NCI-H1417 (cell line): ENCODE results near the gene CXCR4.
"Not testable (repeated sequence)": the region's sequence is repeated elsewhere in the genome, so short reads cannot be mapped to it uniquely, and the experiment has no call there.

Experiments
- DNase-seq, 3 experiments: peaks; one replicate each; lab custom pipeline; 2025; lab: John Stamatoyannopoulos, UW

The CXCR4 gene

DNA sequence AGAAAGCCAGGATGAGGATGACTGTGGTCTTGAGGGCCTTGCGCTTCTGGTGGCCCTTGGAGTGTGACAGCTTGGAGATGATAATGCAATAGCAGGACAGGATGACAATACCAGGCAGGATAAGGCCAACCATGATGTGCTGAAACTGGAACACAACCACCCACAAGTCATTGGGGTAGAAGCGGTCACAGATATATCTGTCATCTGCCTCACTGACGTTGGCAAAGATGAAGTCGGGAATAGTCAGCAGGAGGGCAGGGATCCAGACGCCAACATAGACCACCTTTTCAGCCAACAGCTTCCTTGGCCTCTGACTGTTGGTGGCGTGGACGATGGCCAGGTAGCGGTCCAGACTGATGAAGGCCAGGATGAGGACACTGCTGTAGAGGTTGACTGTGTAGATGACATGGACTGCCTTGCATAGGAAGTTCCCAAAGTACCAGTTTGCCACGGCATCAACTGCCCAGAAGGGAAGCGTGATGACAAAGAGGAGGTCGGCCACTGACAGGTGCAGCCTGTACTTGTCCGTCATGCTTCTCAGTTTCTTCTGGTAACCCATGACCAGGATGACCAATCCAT lies 2.7 kb downstream of the CXCR4 start:
- no peak for DNase-seq

DNA sequence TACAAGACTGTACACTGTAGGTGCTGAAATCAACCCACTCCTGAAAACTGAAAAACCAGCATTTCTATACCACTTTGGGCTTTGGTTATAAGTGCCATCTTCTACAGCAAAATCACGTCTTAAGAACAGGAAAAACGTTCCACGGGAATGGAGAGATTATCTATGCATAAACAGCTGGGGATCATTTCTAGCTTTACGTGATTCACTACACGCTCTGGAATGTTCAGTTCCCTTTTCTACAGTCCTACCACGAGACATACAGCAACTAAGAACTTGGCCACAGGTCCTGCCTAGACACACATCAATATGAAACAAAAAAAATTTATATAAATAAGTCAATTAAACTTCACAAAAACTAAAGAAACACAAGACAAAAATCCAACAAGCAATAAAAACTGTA lies 3.6 kb downstream of the CXCR4 start:
- DNase-seq: no peak

DNA sequence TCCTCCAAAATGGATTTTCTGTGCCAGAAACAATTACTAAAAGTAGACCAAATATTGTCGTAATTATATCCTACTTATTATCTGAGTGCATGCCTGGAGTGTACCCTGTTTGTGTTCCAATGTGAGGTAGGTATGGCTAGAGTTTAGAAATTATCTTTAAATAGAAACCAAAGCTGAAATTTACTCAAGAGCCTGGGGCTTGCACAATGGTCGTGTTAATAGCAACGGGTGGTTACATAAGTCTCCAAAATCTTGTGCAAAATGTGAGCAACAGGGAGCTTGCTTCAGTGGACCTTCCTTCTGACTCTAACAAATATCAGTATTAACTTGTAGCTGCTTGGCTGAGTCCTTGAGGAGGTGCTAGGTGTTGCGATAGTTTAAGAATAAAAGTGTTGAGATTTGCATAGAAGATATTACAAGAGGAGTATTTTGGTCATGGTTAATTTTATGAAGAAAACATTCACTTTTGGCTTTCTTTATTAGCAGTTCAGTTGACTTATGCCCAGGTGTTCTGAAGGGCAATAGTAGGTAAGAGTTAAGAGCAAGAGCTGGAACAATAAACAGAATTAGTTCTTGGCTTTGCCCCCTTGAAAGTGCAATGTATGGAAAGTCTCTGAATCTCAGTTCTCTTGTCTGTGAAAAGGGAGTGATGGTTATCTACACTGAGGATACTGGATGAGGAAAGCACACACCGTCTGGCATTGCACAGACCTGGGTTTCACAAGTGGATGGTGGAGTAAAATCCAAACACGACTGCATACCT lies 4.6 kb downstream of the CXCR4 start:
- DNase-seq: no peak

DNA sequence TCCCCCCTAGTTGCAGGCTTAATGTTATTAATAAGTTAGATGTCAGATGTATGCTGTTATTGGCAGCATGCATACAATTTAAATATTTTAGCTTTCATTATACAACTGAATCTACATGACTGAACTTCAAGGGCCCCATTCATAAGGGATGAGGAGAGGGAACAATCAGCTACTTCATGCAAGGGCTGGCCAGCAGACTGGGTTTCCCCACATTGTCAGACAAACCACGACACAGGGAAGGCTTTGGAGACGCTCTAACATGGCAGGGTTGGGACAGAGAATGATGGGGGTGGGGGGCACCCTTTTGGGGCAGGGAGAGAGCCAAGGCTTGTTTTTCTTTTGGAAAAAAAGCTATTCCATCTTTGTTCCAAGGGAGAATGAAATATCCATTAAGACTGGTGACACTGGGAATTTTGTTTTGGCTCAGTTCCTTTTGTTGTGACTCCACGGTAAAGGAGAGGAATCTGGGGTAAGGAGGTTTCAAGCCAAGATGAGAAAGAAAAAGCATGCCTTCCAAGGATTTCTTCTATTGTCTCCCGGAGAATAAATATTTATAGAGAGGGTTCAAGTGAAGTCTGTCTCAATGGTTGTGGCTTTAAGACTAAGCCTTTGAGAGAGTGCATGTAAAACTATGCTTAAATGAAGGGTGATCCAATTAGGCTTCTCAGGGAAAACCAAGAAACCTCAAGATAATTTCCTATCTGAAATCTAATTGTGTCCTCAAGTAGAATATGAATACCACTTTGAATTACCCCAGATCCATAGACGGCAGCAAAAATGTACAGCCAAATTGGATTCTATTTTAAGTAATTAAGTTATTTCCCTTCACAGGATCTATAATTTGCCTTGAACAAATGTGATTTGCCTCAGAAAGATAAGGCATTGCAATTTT lies 5.4 kb downstream of the CXCR4 start:
- DNase-seq: no peak

DNA sequence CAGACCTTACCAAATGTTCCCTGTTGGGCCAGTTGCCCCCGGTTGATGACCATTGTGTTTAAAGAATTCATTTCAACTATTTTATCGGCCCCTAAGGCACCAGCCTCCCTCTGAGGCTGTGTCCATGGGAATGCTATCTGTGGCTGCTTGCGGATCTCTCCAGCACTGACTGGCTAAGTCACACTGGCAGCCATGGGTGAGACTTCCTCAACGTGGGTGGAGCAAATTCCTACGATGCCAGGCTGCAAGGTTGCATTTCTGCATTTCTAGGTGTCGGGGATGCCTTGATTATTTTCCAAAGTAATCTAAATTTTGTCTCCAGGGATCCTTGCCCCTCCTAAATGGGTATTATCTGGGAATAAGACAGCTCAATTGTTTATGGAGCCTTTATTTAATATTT lies 6.2 kb downstream of the CXCR4 start:
- no peak for DNase-seq

DNA sequence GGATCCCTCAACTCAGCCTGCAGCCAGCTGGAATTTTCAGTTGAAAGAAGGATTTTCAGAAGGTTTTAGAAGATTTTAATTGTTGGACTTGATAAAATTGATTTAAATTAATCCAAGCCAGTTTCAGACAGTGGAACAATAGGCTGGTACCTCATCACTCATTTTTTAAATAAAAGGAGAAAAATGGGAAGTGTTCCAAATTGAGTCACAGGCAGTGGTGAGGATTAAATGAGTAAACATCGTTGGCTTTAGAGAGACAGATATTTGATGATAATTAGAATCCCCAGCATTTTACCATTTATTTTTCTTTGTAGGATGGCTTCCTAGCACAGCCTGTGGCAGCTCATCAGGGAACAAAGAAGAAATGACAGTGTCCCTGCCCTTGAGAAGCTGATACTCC lies 7.4 kb downstream of the CXCR4 start:
- DNase-seq: peak in 1 of 3 experiments; percentile 51

DNA sequence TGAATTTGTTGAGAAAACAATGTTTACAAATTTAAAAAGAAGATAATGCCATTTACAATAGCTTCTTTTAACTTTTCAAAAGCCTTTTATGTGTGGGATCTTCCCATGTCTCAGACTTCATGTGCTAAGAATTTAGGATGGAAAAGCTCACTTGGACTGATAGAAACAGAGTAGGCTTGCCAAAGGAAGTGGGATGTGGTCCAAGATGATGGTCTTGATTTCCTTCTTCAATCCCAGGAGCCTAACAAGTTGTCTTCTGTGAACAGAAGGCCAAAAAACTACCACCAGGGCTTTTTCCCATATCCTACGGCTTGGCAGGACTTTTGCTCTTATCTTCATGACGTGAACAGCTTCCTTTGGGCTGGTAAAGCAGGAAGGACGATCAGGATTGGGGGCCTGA lies 9.5 kb downstream of the CXCR4 start:
- no peak for DNase-seq

DNA sequence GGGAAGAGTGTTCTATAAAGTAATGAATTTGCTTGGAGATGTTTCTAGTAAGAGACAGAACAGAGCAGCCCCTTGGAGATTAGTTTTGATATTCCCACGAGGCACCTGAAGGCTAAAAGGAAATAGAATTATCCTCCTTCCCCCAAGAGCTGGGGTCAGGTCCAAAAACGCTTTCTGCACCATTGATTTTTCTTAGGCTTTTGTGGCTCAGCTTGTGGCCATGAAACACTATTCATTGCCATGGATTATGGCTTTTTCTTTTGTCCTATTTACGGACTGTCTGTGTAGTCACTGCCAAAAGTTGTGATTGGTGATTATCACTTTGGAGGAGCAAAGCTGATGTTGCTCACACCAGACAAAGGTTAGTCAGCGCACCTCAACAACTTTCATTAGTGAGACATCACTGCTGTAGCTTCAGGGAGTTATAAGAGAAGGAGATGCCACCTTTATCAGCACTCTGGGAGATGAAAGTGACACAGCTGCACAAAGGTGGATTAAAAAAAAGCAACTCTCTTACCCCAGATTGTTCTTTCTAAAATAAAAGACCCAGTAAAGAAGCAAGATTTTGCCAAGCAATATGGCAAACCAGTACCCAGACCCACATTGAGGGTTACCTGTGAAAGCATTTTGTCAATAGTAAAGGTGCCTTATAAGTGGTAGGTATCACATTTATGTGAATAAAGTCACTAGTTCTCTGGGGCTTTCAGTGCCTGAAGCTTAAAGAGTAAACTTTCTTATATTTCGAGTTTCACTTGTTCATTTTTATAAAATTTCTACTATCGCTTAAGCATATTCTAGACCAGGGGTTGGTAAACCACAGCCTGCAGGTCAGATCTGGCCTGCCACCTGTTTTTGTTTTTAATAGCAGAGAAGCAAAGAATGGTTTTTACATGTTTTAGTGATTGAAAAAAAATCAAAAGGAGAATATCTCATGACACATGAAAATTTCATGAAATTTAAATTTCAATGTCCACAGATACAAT lies 10.6 kb downstream of the CXCR4 start:
- no peak for DNase-seq

DNA sequence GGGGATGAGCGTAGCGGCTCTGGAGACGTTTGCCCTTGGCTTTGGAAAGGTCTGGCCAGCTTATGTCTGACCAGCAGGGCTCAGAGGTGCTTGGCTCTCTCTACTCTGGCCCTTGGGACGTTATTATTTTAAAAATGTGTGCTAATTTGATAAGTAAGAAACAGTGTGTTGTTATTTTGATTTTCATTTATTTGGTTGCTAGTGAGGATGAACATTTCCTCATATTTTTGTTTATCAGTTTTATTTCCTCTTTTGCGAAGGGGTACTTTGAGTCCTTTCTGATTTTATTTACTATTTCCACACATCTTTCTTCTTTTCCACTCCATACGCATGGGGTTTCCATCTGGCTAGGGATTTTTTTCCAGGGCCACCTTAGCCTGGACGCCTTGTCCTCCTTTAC lies 11.4 kb downstream of the CXCR4 start:
- DNase-seq: no peak

DNA sequence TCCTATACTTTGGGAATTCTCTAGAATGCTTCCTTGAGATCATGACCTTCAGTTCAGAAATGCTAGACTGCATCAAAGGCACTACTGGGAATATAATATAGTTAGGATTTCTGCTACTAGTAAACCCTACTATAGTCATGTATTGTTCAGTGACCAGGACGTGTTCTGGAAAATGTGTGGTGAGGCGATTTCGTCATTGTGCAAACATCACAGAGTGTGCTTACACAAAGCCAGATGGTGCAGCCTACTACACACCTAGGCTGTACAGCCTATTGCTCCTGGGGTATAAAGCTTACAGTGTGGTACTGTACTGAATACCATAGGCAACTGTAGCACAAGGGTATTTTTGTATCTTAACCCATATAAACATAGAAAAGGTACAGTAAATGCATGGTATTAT lies 13.0 kb downstream of the CXCR4 start:
- DNase-seq: peak in 1 of 3 experiments; percentile 21

DNA sequence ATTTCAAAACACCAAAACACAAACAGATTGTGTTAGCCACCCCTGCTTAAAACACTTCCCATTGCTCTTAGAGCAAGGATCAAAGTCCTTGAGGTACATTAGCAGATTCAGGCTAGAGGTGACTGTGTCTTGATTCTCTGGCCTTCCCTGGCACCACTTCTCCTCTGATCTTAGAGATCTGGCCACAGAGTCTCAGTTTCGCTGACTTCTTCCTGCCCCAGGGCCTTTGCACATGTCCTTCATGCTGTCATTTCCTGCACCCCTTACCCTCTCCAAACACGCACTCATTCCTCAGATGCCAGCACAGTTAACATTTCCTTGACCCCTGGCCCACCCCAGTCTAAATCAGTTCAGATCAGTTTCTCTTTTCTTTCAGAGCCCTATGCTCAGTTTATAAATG lies 16.9 kb downstream of the CXCR4 start:
- no peak for DNase-seq

DNA sequence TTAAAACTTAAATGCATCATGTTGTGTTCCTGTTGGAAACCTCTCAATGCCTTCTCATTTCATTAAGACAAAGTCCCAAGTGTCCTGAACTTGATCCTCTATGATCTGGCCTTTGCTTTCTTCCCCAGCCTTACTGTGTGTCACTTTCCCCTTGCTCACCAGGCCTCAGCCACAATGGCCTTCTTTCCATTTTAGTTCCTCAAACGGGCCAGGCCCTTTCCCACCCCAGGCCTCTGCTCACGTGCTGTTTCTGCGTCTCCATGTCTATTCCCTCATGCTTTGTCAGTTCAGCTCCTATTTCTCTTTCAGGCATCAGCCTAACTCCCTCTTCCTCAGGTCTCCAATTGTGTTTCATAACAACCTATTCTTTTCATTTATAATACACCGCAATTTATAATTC lies 19.5 kb downstream of the CXCR4 start:
- DNase-seq: no peak

DNA sequence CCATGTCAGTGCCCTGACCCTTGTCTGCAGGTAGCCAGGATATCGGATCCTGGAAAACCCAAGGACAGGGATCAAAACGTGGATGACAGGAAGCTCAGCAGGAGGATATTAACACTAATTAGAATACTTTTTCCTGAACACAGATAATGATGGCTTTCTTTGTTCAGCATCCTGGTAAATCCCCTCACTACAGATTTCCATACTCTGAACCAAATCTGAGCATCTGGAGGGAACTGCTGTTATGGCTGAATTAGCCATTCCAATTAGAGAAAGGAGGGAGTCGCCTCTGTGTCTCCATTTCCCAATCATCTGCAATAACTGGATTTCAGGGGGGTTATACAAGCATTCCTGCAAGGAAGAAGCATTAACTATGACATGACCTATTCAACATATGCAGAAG lies 24.4 kb downstream of the CXCR4 start:
- DNase-seq: peak in 1 of 3 experiments; percentile 43

DNA sequence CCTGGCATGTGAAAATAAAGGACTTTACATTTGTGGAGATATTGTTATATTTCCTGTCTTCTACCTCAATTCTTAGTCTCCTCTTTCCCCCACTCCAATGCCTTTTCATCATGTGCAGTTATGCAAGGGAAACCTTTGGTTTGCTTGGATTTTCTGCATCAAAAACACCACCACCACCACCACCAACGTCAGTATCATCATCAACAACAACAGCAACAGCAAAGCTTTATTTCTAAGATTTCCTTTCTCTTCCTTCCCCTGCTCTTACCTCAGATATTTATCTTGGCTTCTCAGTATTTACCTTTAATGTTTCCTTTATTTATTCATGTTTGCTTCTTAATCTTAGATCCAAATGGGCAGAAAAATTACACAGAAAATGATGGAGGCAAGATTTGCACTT lies 26.1 kb downstream of the CXCR4 start:
- no peak for DNase-seq

DNA sequence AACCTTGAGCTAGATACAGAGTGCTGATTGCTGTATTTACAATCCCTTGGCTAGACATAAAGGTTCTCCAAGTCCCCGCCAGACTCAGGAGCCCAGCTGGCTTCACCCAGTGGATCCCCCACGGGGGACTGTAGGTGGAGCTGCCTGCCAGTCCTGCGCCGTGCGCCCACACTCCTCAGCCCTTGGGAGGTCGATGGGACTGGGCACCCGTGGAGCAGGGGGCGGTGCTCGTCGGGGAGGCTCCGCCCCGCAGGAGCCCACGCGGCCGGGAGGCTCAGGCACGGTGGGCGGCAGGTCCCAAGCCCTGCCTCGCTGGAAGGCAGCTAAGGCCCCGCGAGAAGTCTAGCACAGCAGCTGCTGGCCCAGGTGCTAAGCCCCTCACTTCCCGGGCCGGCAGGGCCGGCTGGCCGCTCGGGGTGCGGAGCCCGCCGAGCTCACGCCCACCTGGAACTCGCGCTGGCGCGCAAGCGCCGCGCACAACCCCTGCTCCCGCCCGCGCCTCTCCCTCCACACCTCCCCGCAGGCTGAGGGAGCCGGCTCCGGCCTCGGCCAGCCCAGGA lies 30.0 kb downstream of the CXCR4 start:
- DNase-seq: not testable (repeated sequence)

DNA sequence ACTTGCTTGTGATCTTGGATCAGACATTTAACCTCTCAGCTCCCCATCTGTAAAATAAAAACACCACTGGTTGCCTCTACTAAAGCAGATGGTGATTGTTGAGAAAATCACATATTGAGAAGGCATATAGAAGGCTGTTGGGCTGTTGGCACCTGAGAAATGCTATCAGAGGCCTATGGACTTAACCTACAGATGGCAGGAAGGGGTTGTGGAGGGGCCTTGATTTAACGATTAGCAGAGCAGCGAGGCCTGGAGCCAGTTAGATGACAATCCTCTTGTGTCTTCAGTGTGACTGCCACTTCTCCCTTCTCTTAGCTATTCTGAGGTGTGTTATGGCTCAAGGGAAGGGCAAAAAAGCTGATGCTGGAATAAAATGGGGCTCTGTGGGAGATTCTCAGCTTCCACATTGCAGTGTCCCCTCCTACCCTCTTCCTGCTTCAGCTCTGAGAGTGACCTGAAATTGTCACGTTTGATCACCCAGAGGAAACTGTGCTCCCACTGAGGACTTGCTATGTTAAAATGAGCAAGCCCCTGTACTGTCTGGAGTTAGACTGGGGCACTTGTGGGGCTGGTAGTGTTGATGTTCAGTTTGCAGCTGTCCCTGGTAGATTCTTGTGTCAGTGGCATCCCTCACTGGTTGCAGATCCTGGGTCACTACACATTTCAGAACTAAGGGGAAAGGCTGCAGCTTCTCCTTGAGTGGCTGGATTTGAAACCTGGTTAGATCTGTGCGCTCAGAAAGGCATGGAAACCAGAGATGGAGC lies 31.5 kb downstream of the CXCR4 start:
- no peak for DNase-seq

DNA sequence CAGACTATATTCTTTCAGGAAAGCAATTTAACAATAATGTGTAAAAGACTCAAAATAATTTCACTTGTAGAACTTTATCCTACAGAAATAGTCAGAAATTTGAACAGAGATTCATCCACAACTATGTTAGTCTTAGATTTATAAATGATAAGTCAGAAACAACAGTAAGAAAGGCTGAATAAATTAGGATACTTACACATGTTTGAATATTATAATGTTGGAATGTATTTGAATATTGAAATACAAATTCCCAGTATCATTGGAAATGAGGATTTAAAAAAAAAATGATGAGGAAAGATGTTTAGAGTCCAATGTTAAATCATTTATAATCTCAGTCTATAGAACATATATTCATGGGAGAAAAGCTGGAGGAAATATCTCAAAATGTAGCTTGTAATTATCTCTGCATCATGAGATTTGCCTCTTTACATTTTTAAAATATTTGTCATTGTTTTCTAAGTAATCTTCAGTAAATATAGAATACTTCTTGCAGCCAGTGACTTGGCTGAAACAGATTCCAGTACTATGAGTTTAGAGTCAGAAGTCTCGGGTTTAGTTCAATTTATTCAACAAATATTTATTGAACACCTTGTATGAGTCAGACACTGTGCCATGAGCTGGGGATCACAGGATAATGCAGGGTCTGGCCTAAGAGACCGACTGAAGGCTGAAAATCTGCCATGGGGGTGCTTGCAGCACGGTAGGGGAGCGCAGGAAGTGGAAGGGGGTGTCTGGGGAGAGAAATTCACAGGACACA lies 32.3 kb downstream of the CXCR4 start:
- DNase-seq: no peak

DNA sequence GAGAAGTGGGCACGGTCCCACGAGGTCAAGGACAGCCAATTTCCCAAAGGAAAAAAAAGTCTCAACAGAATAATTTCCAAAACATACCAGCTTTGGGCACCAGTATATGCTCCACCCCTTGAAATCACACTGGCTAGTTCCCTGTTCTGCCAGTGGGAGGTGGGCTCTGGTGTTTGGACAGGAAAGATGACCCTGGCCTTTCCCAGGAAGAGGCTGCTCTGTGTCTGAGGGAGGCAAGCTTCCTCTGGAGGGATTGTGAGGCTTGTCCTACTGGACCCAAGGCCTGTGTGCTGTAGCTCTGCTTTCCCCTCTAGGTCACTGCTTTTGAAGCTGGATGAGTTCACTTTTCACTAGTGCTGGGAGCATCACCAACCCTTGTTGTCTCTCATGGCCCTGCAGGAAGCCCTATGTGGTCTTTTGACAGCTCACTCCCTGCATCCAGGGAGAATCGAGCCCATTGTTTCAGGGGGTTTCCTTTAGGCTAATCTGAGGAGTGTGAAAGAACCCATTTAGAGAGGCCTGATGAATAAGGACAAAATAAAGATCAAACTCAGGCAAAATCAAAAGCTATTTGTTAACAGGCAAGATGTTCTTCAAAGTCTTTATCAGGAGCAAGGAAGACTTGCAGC lies 36.3 kb downstream of the CXCR4 start:
- no peak for DNase-seq

DNA sequence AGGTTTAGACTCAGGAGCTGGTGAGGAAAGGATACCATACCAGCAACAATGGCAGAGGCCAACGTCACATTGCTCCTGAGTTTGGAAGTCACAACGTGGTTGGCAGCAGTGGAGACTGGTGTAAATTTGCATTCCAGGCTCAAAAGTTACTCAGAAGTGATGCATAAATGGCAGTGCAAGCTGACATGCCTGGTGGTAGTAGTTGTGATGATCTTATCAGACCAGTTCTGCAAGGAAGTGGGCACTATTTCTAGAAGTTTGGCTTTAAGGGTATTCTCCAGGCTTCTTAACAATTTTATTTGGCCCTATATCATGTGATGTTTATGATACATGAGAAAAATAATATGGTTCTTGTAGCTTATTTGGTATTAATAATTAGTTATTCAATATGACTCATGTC lies 37.8 kb downstream of the CXCR4 start:
- DNase-seq: no peak
